Uterus (tissue), 2 donors: ENCODE measurements around the gene KCNQ5.

Experiments
- POLR2A ChIP-seq, 2 donors: fragments of 450-650 bp; IDR thresholded peaks; one replicate each; pipeline ENCODE4 v1.6.1; 2016; ENCODE audit warnings: antibody characterized with exemption in 2 of 2, mild to moderate bottlenecking in 1 of 2, moderate library complexity in 1 of 2
- TF ChIP-seq, protein P1 (sequence below), 4 experiments: fragments of 200-600 bp in 2 of 4; fragments of 450-650 bp in 2 of 4; sonication (generic) in 2 of 4; IDR thresholded peaks; one replicate each; pipeline ENCODE4 v1.5.1; 2016 to 2019; ENCODE audit warnings: antibody characterized with exemption in 4 of 4, mild to moderate bottlenecking in 2 of 4, moderate library complexity in 1 of 4

DNA sequence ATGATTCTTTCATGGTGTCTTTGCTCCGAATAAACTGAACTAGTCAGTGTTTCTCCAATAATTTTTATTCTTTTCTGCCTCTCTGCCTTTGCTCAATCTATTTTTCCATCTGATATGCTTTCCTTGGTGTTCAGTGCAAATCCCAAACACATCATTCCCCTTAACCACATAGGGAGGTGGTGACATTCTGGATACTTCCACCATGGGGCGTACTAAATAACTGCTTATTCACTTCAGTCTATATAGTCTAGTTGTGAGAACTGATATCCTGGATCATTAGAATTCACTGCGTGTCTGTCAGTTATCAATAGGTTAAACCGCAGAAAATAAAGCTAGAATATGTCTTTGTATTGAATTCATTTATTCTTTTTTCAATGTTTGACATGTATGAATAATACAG lies 83.1 kb downstream of the KCNQ5 start:
- TF ChIP-seq, protein P1, sequence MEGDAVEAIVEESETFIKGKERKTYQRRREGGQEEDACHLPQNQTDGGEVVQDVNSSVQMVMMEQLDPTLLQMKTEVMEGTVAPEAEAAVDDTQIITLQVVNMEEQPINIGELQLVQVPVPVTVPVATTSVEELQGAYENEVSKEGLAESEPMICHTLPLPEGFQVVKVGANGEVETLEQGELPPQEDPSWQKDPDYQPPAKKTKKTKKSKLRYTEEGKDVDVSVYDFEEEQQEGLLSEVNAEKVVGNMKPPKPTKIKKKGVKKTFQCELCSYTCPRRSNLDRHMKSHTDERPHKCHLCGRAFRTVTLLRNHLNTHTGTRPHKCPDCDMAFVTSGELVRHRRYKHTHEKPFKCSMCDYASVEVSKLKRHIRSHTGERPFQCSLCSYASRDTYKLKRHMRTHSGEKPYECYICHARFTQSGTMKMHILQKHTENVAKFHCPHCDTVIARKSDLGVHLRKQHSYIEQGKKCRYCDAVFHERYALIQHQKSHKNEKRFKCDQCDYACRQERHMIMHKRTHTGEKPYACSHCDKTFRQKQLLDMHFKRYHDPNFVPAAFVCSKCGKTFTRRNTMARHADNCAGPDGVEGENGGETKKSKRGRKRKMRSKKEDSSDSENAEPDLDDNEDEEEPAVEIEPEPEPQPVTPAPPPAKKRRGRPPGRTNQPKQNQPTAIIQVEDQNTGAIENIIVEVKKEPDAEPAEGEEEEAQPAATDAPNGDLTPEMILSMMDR (IDR thresholded peaks at IDR 0.05): no peak
- no peak for TF ChIP-seq POLR2A (IDR thresholded peaks at IDR 0.05)
